DOHH2 (cell line): Measurements from ENCODE around the gene SCNN1A.

Source experiments
- H3F3A ChIP-seq: fragments of 200-600 bp; sonication (generic), shearing (Covaris generic); 2 replicates; pipeline ENCODE4 v1.6.0; 2016; ENCODE audit warnings: antibody characterized with exemption, mild to moderate bottlenecking; ENCODE audit not compliant: control insufficient read depth, insufficient read depth
- H3K27ac ChIP-seq: fragments of 200-600 bp; sonication (generic); 2 replicates; pipeline ENCODE4 v1.5.1; 2014; ENCODE audit warnings: low read depth, mild to moderate bottlenecking, low read length, moderate library complexity
- H3K27me3 ChIP-seq: fragments of 200-600 bp; sonication (generic); 2 replicates; pipeline ENCODE4 v1.6.1; 2014; ENCODE audit warnings: mild to moderate bottlenecking, low read length, mixed read lengths; ENCODE audit not compliant: control insufficient read depth
- H3K36me3 ChIP-seq: fragments of 200-600 bp; sonication (generic); 2 replicates; pipeline ENCODE4 v1.6.1; 2014; ENCODE audit warnings: mild to moderate bottlenecking, low read length, moderate library complexity, mixed read lengths; ENCODE audit not compliant: control insufficient read depth
- H3K4me1 ChIP-seq: fragments of 200-600 bp; sonication (generic); 2 replicates; pipeline ENCODE4 v1.6.1; 2014; ENCODE audit warnings: mild to moderate bottlenecking, low read length, mixed read lengths; ENCODE audit not compliant: control insufficient read depth
- H3K4me2 ChIP-seq: fragments of 200-600 bp; sonication (generic); 2 replicates; pipeline ENCODE4 v1.6.0; 2014; ENCODE audit warnings: mild to moderate bottlenecking, low read length, moderate library complexity
- H3K4me3 ChIP-seq: fragments of 200-600 bp; sonication (generic); 2 replicates; pipeline ENCODE4 v1.5.1; 2014; ENCODE audit warnings: mild to moderate bottlenecking, low read length, mixed read lengths
- H3K79me2 ChIP-seq: fragments of 200-600 bp; sonication (generic); 2 replicates; pipeline ENCODE4 v1.6.1; 2014; ENCODE audit warnings: mild to moderate bottlenecking, low read length, mixed read lengths; ENCODE audit not compliant: control insufficient read depth
- H3K9me2 ChIP-seq: fragments of 200-600 bp; sonication (generic); replicated peaks from 2 replicates; pipeline ENCODE4 v1.6.1; 2014; ENCODE audit warnings: mild to moderate bottlenecking, low read length, mixed read lengths; ENCODE audit not compliant: control insufficient read depth
- H3K9me3 ChIP-seq: fragments of 200-600 bp; sonication (generic); 2 replicates; pipeline ENCODE4 v1.6.1; 2014; ENCODE audit warnings: antibody characterized with exemption, low read length, mixed read lengths; ENCODE audit not compliant: control insufficient read depth, insufficient read depth
- H4K20me1 ChIP-seq: fragments of 200-600 bp; sonication (generic); 2 replicates; pipeline ENCODE4 v1.6.0; 2014; ENCODE audit warnings: low read depth, mild to moderate bottlenecking, antibody characterized with exemption, low read length, moderate library complexity; ENCODE audit not compliant: control insufficient read depth, insufficient read depth
- CTCF ChIP-seq: fragments of 200-600 bp; sonication (generic); IDR thresholded peaks from one replicate; pipeline ENCODE4 v1.5.1; 2014; ENCODE audit warnings: antibody characterized with exemption, mild to moderate bottlenecking, low read depth, low read length; ENCODE audit not compliant: poor library complexity, severe bottlenecking
- EZH2phosphoT487 ChIP-seq: fragments of 200-600 bp; sonication (generic); IDR thresholded peaks from 2 replicates; pipeline ENCODE4 v1.6.1; 2017; ENCODE audit warnings: borderline replicate concordance, mild to moderate bottlenecking, antibody characterized with exemption, low read length, moderate library complexity, mixed read lengths

SCNN1A gene

GRCh38 chr12:6390084-6390799, 14.9 kb upstream of the SCNN1A start:
- Histone ChIP-seq H3K36me3 (no peaks in the 10 kb centered on the region), H3K4me1 (no peaks in the 10 kb centered on the region), H3K27ac (no peak overlapping the region)

GRCh38 chr12:6387541-6387940, 12.2 kb upstream of the SCNN1A start:
- no peaks in the 10 kb centered on the region for H3K9me3 ChIP-seq
- H3K4me1 ChIP-seq: no peaks in the 10 kb centered on the region
- H3K27ac ChIP-seq: no peak overlapping the region
- peaks cover 25% of the 10 kb centered on the region for H3K27me3 ChIP-seq
- H3F3A ChIP-seq: no peaks in the 10 kb centered on the region
- H3K79me2 ChIP-seq: no peaks in the 10 kb centered on the region
- no peaks in the 10 kb centered on the region for H4K20me1 ChIP-seq
- no peak for TF ChIP-seq CTCF
- no peak for TF ChIP-seq EZH2phosphoT487
- no peaks in the 10 kb centered on the region for H3K9me2 ChIP-seq
- no peak overlapping the region for H3K4me2 ChIP-seq
- no peaks in the 10 kb centered on the region for H3K36me3 ChIP-seq
- H3K4me3 ChIP-seq: no peak overlapping the region

More at GRCh38 chr12:6390084-6390799, 14.9 kb upstream of the SCNN1A start:
- Histone ChIP-seq H3K79me2 (no peaks in the 10 kb centered on the region), H3K4me2 (no peak overlapping the region), H3K4me3 (no peak overlapping the region), H4K20me1 (no peaks in the 10 kb centered on the region), H3K9me3 (no peaks in the 10 kb centered on the region), H3K27me3 (peaks cover 15% of the 10 kb centered on the region), H3F3A (no peaks in the 10 kb centered on the region), H3K9me2 (no peaks in the 10 kb centered on the region)
- TF ChIP-seq CTCF (no peak), EZH2phosphoT487 (no peak)

- TF ChIP-seq EZH2phosphoT487 (no peak), CTCF (no peak)
- H3F3A ChIP-seq: no peaks in the 10 kb centered on the region
- H3K27ac ChIP-seq: no peak overlapping the region
- H3K27me3 ChIP-seq: peaks cover 28% of the 10 kb centered on the region
- no peaks in the 10 kb centered on the region for H3K36me3 ChIP-seq
- H3K4me1 ChIP-seq: no peaks in the 10 kb centered on the region
- no peak overlapping the region for H3K4me3 ChIP-seq
- H3K79me2 ChIP-seq: no peaks in the 10 kb centered on the region
- H4K20me1 ChIP-seq: no peaks in the 10 kb centered on the region
- H3K9me2 ChIP-seq: no peaks in the 10 kb centered on the region
- no peaks in the 10 kb centered on the region for H3K9me3 ChIP-seq
- no peak overlapping the region for H3K4me2 ChIP-seq
Measured at GRCh38 chr12:6386491-6386890, 11.1 kb upstream of the SCNN1A start.
